ENCODE data around the gene NOTCH2. TPM values are rescaled to one million over a fixed set of nuclear protein-coding genes. Genes with fewer than 3 reads are reported as not detected.

The NOTCH2 gene
- total and polyA plus RNA-seq, 10 of the 15 experiments (the other 5 are each of a cell fraction or from before 2014, with no cell fraction given), result 0.02 to 2.0 (median 0.62) TPM; not detected in 1

DNA sequence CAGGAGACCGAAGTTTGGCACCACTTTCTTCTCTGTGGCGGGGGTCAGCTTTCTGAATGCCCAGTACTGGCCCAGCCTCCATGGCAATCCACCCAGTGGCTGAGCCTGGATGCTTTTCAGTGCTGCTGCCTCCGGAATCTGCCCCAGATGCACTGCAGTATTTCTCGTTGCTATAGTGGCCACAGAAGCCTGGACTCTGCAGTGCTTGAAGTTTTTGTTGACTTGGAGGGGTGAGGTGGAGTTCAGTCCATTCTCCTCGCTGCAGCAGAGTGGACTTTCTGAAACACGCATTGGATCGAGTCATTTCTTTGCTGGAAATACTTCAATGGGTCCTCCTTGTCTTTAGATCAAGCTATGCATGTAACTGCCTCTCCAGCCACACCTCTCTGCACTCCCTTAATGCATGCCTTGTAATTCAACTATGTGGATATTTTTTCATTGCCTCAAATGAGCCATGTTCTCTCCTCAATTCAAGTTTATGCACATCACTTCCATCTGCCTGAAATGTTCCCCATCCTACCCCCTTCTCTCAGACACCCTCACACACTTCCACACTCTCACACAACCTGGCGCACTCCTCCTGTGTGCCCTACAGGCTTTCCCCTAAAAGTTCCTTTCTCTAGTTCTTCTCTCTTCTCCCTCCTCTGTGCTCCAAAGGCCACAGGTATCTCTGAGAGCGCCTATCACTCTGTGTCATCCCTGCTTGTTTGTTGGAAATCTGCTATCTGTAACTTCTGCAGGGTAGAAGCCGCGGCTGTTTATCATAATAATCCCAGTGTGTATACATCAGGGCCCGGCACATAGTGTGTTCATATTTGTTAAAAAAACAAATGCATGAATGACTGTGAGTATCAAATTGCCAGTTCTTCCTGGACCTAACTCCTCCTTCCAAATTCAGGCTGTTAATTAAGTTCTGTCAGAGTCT, 189.7 kb downstream of the NOTCH2 start:
- Histone ChIP-seq H3K4me2 (ENCODE audit: control insufficient read depth, insufficient read depth) (no peak overlapping the region), H4K20me1 (ENCODE audit: control insufficient read depth, insufficient read depth) (no peaks in the 10 kb centered on the region), H2AFZ (ENCODE audit: control insufficient read depth, low read depth, low read length) (no peak overlapping the region), H3K9me3 (replicated peaks; ENCODE audit: control insufficient read depth, insufficient read depth, low read length) (no peaks in the 10 kb centered on the region), H3K79me2 (ENCODE audit: control insufficient read depth, insufficient read depth, low read length) (no peaks in the 10 kb centered on the region), H3K9ac (ENCODE audit: control insufficient read depth, insufficient read depth, low read length) (no peak overlapping the region), H3K4me3 (no peak overlapping the region), H3K27me3 (replicated peaks in 1 of 2; ENCODE audit: control insufficient read depth in 2 of 2, insufficient read depth in 2 of 2, low read length in 1 of 2) (peaks cover 0 to 3% of the 10 kb centered on the region in 2 experiments; a peak in 2 of 4 replicates), H3K36me3 (ENCODE audit: control insufficient read depth in 2 of 2, insufficient read depth in 2 of 2, low read length in 1 of 2) (no peaks in the 10 kb centered on the region), H3K27ac (ENCODE audit: control insufficient read depth, insufficient read depth) (no peak overlapping the region), H3K4me1 (ENCODE audit: control insufficient read depth, insufficient read depth, low read length) (no peaks in the 10 kb centered on the region)
- DNase-seq (ENCODE audit: low read depth, low spot score), result no peak
- ChIA-PET RAD21 (ENCODE audit: unreplicated experiment) (no interaction called here), CTCF (interaction anchor here (0.8 kb wide), 1 partner anchor 9 kb away, joined by 3 read pairs; no protein-coding TSS in a partner anchor), POLR2A (no interaction called here), SMC1A (ENCODE audit: uncharacterized antibody, unreplicated experiment) (no interaction called here)
- no peak for ATAC-seq
- intact Hi-C loops (cut with micrococcal nuclease; ENCODE audit: unreplicated experiment) (no loop called here), in situ Hi-C loops (cut with MboI) (loop anchor here (10.0 kb wide), 1 partner anchor 55 kb away; no protein-coding TSS in a partner anchor)
- FAIRE-seq, result no peak
- 32% methylated on average over 12 of the region's 12 CpGs for WGBS (ENCODE audit: insufficient coverage, insufficient replicate concordance, low lambda C conversion rate, missing lambda C conversion rate)
- TF ChIP-seq PML (IDR thresholded peaks at IDR 0.05; ENCODE audit: low read length) (no peak), EGR1 (IDR thresholded peaks at IDR 0.05; ENCODE audit: borderline replicate concordance in 1 of 2, low read depth in 2 of 2, low read length in 2 of 2) (no peak), ATF7 (IDR thresholded peaks at IDR 0.05; ENCODE audit: low read depth) (no peak), CREM (IDR thresholded peaks at IDR 0.05; ENCODE audit: low read depth) (no peak), ASH2L (IDR thresholded peaks at IDR 0.05; ENCODE audit: borderline replicate concordance, low read depth) (no peak), ETV6 (conservative IDR thresholded peaks at IDR 0.05 in 1 of 2, IDR thresholded peaks at IDR 0.05 in 1 of 2; ENCODE audit: borderline replicate concordance in 1 of 2, low read depth in 1 of 2) (no peak), RUNX3 (IDR thresholded peaks at IDR 0.05; ENCODE audit: low read length) (no peak), POU2F2 (IDR thresholded peaks at IDR 0.05; ENCODE audit: borderline replicate concordance, low read depth, low read length) (no peak), HDAC6 (IDR thresholded peaks at IDR 0.05; ENCODE audit: unreplicated experiment) (no peak), NRF1 (conservative IDR thresholded peaks at IDR 0.05; ENCODE audit: low read depth, low read length) (no peak), NFYA (IDR thresholded peaks at IDR 0.05; ENCODE audit: borderline replicate concordance, low read depth, low read length) (no peak), SRF (IDR thresholded peaks at IDR 0.05; ENCODE audit: low read depth in 2 of 2, low read length in 2 of 2) (no peak), MYB (IDR thresholded peaks at IDR 0.05; ENCODE audit: borderline replicate concordance, low read depth, low read length) (no peak), IKZF2 (IDR thresholded peaks at IDR 0.05) (no peak), JUNB (IDR thresholded peaks at IDR 0.05) (no peak), EED (IDR thresholded peaks at IDR 0.05; ENCODE audit: low read depth) (no peak)
- TF ChIP-seq, protein P1, sequence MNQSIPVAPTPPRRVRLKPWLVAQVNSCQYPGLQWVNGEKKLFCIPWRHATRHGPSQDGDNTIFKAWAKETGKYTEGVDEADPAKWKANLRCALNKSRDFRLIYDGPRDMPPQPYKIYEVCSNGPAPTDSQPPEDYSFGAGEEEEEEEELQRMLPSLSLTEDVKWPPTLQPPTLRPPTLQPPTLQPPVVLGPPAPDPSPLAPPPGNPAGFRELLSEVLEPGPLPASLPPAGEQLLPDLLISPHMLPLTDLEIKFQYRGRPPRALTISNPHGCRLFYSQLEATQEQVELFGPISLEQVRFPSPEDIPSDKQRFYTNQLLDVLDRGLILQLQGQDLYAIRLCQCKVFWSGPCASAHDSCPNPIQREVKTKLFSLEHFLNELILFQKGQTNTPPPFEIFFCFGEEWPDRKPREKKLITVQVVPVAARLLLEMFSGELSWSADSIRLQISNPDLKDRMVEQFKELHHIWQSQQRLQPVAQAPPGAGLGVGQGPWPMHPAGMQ (IDR thresholded peaks at IDR 0.05; ENCODE audit: borderline replicate concordance), result no peak
- TF ChIP-seq, protein P2, sequence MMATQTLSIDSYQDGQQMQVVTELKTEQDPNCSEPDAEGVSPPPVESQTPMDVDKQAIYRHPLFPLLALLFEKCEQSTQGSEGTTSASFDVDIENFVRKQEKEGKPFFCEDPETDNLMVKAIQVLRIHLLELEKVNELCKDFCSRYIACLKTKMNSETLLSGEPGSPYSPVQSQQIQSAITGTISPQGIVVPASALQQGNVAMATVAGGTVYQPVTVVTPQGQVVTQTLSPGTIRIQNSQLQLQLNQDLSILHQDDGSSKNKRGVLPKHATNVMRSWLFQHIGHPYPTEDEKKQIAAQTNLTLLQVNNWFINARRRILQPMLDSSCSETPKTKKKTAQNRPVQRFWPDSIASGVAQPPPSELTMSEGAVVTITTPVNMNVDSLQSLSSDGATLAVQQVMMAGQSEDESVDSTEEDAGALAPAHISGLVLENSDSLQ (IDR thresholded peaks at IDR 0.05), result no peak
- TF ChIP-seq, protein P3, sequence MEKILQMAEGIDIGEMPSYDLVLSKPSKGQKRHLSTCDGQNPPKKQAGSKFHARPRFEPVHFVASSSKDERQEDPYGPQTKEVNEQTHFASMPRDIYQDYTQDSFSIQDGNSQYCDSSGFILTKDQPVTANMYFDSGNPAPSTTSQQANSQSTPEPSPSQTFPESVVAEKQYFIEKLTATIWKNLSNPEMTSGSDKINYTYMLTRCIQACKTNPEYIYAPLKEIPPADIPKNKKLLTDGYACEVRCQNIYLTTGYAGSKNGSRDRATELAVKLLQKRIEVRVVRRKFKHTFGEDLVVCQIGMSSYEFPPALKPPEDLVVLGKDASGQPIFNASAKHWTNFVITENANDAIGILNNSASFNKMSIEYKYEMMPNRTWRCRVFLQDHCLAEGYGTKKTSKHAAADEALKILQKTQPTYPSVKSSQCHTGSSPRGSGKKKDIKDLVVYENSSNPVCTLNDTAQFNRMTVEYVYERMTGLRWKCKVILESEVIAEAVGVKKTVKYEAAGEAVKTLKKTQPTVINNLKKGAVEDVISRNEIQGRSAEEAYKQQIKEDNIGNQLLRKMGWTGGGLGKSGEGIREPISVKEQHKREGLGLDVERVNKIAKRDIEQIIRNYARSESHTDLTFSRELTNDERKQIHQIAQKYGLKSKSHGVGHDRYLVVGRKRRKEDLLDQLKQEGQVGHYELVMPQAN (conservative IDR thresholded peaks at IDR 0.05), result no peak
- BruUV-seq (replicated peaks), result no TSS peak

Measured in GM12878 (cell line).